DLD1 (cell line): Measurements from ENCODE around the gene STXBP5.

Experiments
- in situ Hi-C: cut with HindIII; loops from 2 replicates; pipeline ENCODE4 v1.10.0; 2017; ENCODE audit warnings: low sequenced_read_pairs

STXBP5 gene

DNA sequence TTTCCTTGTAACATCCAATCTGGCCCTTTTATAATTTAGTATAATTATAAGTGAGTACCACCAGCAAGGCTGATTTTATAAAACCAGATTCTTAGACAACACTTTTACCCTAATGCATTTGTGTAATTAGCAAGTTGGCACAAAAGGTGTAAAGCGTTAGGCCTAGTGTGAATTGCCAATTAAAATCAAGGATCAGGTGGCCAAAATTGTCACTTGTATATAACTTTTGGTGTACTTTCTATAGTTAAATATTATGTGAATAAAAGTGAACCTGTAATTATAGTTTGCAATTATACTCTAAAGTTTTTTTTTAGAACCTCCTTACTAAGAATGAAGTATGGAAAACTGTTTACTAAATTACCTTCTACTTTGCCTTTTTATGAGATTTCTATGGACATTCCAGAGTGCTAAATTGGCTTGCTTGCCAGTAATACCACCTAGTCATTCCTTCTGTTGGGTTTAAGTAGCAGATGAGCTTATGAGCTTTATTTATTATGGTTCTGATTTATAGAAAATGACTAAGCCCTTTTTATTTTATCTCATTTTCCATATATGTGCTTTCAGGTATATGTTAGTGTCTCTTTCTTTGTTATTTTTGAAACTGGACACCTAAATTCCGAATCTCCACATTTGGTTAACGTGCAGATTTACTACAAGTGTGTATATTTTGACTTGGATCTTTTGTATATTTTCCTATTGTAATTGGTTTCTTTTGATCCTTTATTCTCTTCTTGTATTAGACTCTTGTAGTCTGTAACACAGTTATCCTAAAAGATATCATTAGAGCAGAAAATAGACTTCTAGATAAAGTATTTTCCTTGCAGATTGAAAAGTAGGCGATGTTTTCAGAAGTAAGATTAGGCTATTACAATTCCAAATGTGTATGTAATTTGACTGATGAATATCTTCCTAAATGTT is 3.9 kb downstream of the STXBP5 start:
- in situ Hi-C loops = no loop called here

DNA sequence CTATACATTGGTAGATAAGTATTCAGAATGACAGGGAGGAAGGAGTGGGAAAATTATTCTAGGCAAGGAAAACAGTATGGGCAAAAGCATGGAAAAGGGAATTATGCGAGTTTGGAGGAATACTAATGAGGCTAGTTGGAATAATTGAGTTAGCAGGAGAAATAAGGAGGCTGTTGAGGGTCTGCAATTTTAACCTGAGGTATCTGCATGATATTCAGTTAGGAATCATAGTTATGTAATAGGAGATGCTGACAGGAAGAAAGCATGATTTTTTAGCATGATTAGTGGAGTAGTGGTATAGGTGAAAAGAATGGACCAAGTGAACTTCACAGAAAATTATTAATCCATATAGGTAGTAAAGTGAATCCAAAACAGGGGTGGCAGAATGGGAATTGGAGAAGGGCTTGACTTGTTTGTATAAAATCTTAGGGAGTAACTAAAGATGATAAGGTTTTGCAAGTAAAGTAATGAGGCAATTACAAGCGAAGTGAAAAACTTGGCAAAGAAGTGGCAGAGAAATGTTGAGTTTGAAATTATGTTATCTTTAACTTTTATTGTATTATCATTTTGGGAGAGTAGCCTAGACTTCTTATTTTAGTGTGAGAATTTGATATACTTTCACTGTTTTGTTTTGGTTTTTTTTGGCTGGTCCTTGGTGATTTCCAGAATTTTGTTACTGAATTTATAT is 5.7 kb downstream of the STXBP5 start:
- in situ Hi-C loops = no loop called here

DNA sequence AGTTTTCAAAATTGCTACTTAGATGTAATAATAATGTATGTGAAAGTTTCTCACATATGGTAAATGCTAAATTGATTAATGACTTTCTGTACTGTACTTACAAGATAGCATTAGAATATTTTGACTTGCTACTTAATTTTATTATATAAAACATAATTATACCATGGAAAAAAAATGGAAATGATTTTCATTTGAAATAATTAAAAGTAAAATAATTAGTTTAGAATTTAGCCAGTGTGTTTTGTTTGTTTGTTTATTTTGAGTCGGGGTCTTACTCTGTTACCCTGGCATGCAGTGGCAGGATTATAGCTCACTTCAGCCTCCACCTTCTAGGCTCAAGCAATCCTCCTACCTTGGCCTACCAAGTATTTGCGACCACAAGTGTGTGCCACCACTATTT is 7.1 kb downstream of the STXBP5 start:
- in situ Hi-C loops = no loop called here

DNA sequence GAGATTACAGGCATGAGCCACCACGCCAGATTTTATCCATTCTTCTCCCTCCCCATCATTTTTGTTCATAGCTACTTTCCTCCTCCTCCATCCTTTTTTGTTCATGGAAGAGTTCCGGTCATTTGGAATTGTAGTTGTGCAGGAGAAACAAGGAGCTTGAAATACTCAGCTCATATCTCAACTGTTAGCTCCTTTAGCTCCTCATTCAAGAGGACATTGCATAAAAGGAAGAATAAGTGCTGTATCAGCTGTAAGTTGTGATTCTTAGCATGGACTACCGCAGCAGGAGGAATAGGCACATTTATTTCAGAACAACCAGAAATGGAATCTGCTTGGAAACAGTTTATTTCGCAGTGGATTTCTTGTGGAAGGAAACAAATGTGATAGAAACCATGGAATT is 7.6 kb downstream of the STXBP5 start:
- in situ Hi-C loops = no loop called here

DNA sequence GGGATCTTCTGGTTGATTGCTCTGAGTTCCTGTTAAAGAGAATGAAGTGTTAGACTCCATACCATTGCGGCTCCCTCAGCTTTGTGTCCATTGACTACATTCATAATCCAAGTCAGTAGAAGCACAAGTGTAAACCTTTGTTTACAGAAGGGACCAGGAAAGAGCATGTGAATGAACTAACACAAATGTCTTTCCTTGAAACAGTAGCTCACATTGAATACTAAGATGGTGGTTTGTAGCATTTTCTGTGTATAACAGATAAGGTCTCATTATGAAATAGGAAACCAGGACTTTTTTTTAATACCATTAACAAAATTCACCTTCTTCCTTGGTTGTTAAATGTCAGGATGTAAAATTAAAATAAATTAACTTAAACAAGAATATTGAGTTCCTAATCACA is 8.4 kb downstream of the STXBP5 start:
- in situ Hi-C loops = no loop called here

DNA sequence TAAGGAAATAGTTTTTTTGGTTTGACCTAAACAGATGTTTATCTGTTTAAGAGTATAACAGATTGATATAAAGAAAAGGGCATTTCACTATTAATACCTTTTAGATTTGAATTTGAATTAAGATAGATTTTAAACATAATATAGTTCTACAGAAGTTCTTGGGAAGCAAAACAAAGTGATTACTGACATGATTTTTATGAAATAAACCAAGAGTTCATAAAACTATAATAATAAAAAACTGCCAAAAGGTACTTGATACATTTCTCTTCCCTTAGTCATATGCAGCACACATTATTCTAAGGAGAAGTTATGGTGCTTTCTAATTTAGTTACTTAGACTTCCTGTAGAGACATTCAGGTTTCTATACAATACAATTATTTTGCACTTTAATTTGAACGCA is 9.6 kb downstream of the STXBP5 start:
- in situ Hi-C loops = no loop called here

DNA sequence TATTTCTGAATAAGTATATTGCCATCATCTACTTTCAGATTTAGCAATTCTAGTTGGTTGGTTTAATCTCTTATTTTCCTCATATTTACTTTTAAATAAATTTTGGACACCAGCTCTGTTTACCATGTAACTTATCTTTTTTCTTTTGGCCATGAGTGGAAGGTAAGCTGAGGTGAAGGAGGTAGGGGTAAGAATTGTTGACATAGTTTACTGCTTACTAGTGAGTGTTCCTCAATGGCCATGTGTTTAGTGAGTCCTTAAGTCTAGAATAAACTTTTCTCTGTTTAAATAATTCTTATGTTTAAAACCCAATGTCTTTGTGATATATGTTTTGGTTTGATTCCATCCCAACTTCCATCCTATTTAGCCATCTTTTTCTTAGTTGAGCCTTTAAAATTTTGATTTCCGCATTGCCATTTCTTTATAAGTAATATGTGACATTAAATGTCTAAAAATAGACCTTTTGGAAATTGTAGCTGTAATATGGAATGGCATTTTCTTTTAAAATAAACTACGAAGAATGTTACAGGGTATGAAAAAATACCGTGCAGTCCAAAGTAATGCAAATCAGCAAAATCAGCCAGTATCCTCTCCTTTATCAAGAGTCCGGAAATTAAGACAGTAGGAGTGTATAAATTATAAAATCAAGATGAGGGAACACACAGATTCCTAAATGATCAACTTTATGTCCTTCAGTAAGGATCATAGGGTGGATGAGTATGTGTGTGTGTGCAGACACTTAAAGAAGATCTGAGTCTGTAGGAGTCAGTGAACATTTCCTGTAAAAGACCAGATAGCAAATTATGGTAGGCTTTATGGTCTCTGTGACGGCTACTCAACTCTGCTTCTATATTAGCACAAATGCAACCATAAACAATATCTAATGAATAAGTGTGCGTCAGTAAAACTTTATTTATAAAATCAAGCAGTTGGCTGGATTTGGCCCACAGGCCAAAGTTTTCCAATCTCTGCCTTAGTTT is 10.3 kb downstream of the STXBP5 start:
- in situ Hi-C loops = no loop called here

DNA sequence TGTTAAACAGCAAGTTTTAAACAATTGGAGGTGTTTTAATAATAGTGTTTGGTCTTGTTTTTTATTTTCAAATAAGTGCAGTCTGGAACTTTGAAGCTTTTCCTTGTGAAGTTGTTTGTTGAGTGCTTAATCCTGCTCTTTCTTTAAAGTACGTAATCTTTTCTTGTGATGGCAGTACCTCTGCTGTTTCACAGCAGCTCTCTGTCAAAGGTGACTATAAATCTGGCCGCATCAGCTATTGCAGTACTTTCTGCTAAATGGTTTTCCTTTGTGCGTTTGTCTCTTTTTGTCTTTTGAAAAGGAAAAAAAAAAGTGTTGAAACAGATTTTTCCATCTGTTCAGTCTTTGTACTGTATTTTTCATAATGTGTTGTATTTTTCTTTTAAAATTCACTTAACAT is 12.7 kb downstream of the STXBP5 start:
- in situ Hi-C loops = no loop called here

DNA sequence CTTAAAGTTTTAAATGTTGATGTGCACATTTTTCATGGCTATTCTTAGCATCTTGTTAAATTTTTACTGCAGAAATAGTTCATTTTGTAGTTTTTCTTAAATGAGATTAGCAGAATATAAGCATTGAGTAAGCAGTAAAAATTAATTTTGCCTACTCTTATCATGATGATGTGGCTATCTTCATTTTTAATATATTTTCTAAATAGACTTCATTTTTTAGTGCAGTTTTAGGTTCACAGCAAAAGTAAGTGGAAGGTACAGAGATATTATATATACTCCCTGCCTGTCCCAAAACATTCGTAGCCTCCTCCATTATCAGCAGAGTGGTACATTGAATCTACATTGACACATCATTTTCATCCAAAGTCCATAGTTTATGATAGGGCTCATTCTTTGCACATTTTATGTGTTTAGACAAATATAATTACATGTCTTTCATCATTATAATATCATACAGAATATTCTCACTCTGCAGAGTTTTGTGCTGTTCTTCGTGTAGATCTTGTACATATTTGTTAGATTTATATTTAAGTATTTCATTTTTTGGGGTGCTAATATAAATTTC is 13.7 kb downstream of the STXBP5 start:
- in situ Hi-C loops = no loop called here

DNA sequence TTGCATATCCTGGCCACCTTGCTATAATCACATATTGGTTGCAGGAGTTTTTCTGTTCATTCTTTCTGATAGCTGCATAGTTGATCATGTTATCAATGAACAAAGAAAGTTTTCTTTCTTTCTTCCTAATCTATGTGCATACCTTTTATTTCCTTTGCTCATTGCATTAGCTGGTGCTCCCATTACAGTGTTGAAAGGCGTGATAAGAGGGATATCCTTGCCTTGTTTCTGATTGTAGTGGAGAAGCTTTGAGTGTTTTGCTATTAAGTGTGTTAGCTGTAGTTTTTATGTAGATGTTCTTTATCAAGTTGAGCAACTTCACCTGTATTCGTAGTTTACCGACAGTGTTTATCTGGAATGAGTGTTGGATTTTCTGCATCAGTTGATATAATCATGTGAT is 14.6 kb downstream of the STXBP5 start:
- in situ Hi-C loops = no loop called here

DNA sequence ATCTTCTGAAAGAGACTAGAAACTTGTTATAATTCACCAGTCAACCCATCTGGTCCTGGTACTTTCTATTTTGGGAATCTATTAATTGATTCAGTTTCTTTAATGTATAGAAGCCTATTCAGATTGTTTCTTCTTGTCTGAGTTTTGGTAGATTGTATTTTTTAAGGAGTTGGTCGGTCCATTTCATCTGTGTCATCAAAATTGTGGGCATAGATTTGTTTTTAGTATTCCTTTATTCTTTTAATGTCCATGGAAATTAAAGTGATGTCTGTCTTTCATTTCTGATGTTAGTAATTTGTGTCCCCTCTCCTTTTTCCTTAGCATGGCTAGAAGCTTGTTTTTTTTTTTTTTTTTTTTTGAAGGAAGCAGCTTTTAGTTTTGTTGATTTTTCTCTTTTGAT is 15.2 kb downstream of the STXBP5 start:
- in situ Hi-C loops = no loop called here

DNA sequence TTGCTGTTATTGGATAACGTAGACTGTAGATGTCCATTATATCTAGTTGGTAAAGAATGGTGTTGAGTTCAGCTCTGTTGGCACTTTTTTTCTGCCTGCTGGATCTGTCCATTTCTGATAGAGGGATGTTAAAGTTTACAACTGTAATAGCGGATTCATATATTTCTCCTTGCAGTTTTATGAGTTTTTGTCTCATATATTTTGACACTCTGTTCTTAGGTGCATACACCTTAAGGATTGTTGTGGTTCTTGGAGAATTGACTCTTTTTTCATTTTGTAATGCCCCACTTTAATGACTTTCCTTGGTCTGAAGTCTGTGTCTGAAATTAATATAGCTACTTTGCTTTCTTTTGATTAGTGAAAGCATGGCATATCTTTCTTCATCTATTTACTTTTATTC is 16.1 kb downstream of the STXBP5 start:
- in situ Hi-C loops = no loop called here

DNA sequence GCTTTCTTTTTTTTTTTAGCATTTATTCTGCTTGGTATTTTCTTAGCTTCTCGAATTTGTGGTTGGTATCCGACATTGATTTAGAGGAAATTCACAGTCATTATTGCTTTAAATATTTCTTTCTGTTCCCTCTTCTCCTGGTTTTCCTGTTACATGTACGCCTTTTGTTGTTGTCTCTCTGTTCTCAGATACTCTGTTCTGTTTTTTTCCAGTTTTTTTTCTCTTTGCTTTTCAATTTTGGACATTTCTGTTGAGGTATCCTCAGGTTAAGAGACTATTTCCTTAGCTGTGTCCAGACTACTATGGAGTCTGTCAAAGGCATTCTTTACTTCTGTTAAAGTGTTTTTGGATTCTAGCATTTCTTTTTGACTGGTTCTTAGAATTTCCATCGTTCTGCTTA is 17.5 kb downstream of the STXBP5 start:
- in situ Hi-C loops = no loop called here

DNA sequence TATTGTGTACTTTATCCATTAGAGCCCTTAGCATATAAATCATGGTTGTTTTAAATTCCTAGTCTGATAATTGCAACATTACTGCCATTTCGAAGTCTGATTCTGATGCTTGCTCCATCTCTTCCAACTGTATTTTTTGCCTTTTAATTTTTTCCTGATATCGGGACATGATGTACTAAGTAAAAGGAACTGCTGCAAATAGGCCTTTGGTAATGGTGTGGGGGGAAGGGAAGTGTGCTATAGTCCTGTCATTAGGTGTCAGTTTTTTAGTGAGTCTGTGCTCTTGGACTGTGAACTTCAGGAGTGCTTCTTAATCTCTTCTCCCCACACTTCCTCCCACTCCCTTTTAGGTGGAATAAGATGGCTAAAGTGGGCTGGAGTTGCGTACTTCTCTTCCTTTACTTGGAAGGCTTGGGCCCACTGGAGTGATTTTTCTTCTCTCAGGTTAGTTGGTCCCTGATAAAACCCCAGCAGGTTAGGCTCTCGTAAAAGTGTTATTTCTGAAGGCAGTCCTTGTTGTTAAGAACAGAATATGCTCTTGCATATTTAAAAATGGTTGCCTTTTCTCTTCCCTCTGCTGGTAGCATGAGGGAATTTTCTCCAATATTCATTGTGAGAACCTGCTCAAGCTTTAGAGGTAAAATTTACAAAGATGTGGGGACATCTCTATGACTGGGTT is 18.1 kb downstream of the STXBP5 start:
- in situ Hi-C loops = no loop called here

DNA sequence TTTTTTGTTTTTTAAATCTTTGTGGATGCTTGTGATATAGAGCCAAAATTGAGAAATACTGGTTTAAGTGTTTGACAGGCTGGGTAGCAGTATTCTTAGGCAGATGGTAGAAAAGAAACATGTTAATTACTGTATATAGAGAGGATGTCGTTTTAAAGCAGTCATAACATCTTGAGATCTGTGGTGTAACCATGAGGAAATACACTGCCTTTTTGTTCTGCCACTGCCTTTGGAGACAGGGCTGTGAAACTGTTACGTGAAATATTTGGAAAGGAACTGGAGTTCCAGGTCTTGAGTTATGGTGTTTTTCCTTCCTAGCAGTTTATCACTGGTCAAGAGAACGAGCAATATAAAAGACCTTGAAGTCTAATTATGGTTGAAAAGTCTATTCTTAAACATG is 19.5 kb downstream of the STXBP5 start:
- in situ Hi-C loops = no loop called here

DNA sequence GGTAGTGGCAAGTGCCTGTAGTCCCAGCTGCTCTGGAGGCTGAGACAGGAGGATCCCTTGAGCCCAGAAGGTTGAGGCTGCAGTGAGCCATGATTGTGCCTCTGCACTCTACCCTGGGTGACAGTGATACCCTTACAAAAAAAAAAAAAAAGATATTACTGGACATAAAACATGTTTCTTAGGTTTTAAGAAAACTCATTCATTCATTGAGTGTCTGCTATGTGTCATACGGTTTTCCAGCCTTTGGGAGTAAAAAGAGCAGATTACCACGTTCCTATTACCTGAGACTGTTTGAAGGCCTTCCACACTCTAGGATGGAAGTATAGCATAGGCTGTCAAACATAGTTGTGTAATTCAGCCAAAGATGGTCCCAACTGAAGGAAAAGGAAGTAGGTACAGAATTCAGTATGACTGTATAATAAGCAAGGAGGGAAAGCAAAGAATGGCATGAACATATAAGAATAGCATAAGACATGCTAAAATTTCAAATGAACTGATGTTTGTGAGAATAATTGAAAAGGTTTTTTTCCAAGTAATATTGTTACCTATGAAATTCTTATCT is 22.0 kb downstream of the STXBP5 start:
- in situ Hi-C loops = no loop called here

DNA sequence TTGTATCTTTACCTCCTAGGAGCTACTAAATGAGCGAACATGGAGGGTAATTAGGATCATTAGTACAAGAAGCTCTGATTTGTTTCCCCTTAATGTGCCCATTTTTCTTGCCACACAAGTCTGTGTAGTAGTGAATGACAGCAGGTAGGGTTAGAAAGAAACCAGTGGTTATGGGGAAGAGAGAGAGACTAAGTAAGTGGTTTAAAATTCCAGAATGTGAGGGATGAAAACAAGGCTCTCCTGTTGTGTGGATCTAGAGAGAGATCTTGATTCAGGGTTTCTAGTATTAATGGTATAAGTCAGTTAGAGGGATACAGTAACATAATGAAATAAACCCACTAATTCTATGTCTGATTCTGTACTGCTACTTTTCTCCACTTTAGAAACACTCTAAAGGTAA is 22.7 kb downstream of the STXBP5 start:
- in situ Hi-C loops = no loop called here

DNA sequence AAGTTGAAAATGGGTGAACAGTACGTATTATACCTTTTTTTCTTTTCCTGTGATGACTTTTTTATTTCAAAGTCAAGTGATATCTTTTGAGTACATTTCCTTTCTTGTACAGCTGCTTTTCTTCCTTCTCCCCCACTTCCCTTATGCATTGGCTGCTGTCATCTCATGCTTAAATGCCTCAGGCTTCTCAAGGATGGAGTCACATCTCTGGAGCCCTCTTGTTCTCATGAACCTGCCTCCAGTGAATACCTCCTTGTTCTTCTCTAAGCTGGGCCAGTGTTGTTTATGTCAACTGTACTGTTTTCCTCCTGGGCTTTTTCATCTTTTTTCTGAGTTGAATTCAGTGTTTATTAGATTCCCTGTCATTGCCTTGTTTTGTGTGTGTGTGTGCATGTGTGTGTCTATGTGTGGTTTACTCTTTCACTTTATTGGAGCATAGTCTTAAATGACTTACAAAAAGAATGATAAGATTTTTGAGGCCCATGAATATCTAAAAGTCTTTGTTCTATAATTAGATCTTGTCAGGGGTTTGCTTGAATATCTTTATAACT is 23.6 kb downstream of the STXBP5 start:
- in situ Hi-C loops = no loop called here

DNA sequence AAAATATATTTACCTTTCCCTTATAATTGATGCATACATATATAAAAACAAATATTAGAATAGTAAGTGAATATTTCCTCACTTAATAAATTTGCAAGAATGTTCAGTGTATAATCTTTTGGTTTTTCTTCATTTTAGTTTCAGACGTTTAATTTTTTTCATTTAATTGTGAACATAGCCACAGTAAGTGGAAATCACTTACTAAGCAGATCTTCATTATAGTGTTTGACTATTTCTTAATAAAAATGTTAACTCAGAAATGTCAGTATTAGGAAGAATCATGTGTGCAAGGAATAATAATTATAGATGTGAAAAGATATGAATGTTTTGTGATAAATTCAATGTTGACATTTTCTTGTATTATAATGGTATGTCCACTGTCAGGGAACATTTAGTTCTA is 27.4 kb downstream of the STXBP5 start:
- in situ Hi-C loops = no loop called here

DNA sequence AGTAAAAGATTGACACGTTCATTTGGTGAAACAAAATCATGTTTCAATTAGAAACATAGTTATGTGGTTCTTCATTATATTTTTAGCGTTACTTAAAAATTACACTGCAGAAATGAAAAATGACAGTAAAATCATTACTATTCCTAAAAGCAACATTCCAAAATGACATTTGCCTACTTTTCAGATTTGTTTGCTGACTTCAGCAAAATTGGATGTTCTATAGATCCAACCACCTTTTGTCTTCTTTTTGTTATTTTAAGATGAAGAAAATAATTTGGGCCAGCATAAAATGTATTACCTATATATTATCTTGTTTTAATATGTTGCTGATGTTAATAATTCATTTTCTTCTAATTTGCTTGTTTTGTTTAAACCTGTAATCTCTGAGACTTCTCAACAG is 30.5 kb downstream of the STXBP5 start:
- in situ Hi-C loops = no loop called here
